GM19035 (cell line): ENCODE results near the gene BMS1.
"Not testable (repeated sequence)": the region's sequence is repeated elsewhere in the genome, so short reads cannot be mapped to it uniquely, and the experiment has no call there.

Experiments
- ATAC-seq: cut with Tn5 transposase; IDR thresholded peaks from one replicate; pipeline ENCODE4 v1.9.1; 2021; ENCODE audit not compliant: unreplicated experiment

The BMS1 gene

DNA sequence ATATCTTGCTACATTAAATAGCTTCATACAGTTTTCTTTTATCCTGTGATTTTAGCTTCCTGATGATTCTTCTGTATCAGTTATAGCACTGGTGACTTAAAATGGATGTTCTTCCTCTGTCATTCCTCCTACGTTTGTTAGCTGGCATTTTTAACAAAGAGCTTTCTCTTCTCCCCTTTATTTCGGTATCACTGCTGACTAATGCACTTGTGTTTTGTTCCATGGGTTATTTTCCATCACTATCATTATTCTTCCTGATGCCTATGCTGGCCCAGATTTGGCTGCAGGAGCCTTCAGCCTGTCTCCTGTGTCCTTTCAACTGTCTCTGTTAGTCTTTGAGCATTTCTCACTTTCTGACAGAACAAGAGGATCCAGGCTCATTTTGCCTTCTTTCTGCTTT lies 13.1 kb downstream of the BMS1 start:
- ATAC-seq = no peak

DNA sequence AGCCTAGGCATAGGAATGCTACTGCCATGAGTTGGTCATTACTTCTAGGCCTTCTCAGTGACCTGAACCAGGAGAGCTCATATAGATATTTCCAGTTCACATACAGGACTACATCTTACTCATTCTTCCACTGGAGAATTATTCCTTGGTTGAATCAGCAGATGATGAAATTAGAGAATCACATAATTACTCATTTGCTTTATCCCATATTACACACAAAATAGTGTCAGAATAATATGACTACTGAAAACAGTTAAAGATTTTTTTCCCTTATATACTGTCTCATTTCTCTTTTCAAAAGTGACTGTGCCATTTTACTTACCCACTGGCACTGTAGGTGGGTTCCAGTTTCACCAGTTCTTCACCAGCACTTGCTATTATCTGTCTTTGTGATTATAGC lies 18.5 kb downstream of the BMS1 start:
- no peak for ATAC-seq

DNA sequence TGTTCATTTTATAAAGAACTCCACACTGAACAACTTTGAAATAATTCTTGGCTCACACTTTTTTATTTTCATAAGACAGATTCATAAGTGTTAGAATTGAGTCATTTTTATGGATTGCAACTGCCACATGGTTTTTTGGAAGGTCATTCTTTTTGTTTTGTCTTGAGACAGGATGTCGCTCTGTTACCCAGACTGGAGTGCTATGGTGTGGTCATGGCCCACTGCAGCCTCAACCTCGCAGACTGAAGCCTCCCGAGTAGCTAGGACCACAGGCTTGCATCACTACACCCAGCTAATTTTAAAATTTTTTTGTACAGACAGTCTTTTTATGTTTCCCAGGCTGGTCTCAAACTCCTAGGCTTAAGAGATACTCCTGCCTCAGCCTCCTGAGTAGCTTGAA lies 20.3 kb downstream of the BMS1 start:
- no peak for ATAC-seq

DNA sequence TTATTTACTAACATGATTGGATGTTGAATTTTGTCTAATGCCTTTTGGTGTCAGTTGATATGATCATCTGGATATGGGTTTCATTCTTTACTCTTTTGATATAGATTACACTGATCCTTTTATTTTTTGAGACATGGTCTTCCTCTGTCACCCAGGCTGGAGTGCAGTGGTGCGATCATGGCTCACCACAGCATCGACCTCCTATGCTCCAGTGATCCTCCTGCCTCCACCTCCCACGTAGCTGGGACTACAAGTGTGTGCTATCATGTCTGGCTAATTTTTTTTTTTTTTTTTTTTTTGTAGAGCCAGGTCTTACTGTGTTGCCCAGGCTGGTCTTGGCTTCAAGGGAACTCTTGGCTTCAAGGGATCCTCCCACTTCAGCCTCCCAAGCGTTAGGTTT lies 27.1 kb downstream of the BMS1 start:
- ATAC-seq = no peak

DNA sequence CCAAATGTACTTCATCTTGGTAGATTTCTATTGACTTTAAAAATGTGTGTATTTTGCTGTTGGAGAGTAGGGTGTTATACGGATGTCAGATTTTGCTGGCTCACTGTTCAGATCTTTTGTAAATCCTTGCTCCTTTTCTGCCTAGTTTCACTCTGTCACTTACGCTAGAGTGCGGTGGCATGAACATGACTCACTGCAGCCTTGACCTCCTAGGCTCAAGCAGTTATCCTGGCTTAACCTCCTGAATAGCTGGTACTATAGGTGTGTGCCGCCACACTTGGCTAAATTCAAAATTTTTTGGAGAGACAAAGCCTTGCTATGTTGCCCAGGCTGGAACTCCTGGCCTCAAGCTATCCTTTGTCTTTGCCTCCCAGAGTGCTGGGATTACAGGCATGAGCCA lies 29.4 kb downstream of the BMS1 start:
- ATAC-seq = no peak

DNA sequence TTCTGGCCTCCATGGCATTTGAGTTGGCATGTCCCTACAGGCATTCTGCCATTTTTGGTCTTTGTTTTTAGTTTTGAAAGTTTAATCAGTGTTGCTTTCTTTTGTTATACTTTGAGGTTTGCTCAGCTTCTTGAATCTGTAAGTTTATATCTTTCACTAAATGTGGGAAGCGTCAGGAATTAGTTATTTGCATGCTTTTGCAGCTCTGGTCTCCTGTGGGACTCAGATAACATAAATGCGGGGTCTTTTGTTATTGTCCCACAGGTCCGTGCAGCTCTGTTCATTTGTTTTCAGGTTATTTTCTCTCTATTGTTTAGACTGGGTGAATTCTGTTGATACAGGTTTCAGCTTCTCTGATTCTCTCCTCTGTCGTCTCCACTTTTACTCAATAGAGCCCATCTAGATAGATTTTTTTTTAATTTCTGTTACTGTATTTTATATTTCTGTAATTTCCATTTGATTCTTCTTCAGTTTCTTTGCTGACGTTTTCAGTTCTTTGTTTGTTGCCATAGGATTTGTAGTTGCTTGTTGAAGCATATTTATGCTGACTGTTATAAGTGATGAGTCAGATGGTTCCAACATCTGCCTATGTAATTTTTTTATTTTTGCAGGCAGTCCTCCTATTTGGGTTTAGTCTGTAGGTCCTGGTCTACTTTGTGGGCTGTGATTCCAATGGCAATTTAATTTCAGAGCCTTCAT lies 31.5 kb downstream of the BMS1 start:
- not testable (repeated sequence) for ATAC-seq

DNA sequence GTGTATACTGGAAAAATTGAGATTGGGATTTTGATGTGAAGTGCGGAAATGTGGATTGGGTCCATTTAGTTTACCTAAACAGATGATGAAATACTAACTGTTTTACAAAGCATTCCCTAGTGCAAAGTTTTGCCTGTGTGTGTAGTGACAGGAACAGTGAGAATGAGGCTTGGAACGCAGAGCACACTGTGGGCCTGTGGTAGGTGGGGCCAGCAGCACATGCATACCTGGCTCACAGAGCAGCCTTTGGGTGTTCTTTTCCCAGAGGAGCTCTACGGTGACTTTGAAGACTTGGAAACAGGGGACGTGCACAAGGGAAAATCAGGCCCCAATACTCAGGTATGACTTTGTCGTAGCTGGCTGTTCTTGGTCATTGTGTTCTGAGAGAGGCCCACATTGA lies 33.7 kb downstream of the BMS1 start:
- ATAC-seq = not testable (repeated sequence)

DNA sequence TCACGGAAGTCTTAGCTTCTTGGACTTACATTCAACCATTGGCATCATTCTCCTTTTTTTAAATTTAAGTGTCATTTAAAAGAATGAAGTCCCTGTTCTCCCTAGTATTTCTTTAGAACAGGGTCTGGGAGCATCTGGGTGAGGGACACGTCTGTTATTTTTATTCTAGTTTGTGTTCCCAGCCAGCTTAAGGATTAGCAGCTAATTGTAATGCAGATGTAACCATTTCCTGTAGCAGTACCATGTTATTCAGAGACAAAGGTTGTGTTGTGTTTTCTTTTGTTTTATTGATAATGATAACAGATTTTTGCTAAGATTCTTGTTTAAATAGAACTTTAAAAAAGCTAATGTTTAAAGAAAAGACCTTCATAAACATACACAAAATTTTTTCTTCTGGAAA lies 34.3 kb downstream of the BMS1 start:
- ATAC-seq = no peak

DNA sequence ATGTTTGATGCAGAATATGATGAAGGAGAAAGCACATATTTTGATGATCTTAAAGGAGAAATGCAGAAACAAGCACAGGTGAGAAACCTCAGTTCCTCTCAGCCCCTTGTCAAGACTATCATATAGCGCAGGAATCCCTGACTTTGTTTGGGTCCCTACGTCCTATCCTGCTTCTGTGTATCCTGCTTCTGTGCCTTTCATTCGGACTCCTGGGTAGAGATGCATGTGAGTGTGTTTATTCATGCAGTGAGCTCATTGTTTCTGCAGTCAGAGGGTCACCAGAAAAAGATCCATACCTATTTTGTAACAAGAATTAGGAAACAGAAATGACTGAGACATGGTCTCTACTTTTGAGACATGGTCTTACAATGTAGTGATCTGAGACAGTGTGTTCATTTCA lies 34.8 kb downstream of the BMS1 start:
- ATAC-seq = not testable (repeated sequence)

DNA sequence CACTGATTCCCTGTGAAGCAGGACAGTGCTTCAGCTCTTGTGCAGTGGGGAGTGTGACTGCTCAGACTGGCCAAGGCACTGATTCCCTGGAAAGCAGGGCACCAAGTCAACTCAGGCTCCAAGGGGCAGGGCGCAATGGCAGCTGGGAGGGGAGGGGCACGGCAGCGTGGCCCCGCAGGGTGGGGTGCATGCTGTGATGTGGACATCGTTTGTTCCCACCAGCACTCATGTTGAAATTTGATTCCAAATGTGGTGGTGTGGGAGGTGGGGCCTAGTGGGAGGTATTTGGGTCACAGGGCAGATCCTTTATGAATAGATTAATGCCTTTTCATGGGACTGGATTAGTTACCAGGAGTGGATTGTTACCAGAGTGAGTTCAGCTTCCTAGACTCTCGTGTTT lies 44.2 kb downstream of the BMS1 start:
- not testable (repeated sequence) for ATAC-seq

DNA sequence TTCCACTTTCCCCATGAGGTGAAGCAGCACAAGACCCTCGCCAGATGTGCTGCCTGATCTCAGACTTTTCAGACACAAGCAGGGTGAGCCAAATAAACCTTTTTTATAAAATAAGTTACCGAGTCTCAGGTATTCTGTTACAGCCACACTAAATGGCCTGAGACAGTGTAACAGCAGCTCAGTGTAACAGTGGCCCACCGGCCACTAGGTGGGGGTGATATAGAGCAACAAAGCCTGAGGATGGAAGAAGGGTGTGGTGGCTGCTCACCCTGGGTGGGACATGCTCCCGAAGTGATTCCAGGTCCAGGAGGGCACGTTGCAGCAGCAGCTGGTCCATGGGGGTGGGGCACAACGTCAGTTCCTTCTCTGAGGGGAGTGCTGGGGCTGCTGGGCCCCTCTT lies 44.6 kb downstream of the BMS1 start:
- ATAC-seq = no peak

DNA sequence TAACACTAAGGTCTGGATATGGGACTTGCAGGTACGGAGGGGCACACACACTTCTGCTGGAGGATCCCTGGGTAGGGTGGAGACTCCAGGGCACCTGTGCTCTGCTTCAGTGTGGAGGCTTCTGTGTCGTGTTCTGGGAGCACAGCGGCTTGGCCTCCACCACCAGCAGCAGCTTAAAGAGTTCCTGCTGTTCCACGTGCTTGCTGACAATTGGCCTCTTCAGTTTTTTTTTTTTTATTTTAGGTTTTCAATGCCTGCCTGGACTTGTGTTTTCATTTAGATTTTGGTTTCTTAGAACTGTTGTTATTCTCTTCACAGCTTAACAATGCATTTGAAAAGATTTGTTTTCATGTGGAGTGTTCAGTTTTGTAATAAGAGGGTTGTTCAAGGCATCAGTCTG lies 45.8 kb downstream of the BMS1 start:
- ATAC-seq = not testable (repeated sequence)

DNA sequence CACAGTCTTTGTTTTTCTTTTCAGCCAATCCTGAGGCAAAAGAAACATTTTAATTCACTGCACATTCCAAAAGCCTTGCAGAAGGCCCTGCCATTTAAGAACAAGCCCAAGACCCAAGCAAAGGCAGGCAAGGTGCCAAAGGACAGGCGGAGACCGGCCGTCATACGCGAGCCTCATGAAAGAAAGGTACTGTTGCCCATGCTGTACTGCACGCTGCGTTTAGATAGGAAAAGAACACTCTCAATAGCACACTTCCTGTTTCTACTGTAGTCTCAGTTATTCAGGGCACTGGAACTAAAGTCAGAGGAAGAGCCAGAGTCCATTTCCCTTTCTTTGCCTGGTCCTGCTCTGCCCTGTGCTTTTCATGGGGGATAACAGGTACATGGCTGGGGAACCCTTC lies 47.6 kb downstream of the BMS1 start:
- ATAC-seq = no peak

DNA sequence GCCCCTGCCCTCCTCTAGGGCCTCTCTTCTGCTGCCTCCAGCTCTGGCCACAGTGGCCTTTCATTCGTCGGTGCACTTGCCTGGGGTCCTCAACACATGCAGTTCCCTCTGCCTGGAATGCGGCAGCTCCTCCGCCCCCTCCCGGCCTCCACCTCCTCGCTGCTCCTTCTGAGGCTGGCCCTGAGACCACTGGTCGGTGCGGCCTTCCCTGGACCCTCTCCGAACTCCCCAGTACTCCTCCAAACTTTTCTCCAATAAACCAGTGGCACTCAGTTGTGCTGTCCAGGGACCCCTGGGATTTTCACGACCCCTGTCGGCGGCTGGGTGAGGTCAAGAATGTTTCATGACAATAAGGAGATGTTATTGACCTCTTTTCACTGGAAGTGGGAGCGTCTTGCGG lies 53.5 kb downstream of the BMS1 start:
- ATAC-seq = no peak

DNA sequence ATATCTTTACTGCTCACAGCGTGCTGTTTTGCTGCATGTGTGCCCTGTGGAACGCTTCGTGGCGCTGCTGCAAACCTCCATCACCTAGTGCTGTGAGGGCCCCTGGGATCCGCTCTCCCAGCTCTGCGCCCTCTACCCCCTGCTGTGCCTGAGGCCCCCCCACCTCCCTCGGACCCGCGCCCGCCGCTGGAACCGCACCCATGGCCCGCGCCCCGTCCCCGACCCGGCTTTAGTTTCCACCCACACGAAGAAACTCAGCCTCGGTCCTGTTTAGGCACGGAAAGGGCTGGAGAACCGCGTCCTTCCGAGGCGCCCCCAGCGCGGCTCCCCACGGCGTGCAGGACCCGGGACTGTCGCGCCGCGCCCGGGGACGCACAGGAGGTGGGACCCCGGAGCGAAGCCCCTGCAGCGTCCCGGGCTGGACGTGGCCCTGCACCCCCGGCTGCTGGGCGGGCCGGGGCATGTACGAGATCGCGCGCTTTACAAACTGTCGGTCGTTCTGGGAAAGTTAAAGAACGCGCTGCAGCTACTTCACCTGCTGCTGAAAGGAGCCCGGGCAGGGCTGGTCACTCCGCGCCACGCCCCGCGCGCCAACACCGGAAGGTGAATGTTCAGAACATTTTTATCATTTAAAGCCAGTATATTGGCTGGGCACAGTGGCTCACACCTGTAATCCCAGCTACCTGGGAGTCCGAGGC lies 54.3 kb downstream of the BMS1 start:
- ATAC-seq = no peak

DNA sequence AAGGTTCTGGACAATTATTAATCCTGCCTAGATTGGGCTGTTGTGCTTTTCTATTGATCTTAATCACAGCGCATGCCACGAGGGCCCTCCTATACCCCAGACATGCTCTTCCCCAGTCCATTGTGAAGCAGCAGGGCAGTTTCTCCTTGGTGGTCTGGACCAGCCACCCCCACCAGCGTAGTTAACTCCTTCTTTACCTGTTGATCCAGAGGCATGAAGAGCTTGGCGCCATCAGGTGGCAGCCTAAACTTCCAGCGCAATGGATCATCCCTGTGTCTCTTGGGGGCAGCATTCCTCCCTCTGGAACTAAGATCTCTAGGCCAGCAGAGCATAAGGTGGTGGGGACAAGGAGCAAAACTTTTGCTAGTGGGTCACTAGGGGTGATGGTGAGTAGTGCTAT lies 62.2 kb downstream of the BMS1 start:
- ATAC-seq = not testable (repeated sequence)

DNA sequence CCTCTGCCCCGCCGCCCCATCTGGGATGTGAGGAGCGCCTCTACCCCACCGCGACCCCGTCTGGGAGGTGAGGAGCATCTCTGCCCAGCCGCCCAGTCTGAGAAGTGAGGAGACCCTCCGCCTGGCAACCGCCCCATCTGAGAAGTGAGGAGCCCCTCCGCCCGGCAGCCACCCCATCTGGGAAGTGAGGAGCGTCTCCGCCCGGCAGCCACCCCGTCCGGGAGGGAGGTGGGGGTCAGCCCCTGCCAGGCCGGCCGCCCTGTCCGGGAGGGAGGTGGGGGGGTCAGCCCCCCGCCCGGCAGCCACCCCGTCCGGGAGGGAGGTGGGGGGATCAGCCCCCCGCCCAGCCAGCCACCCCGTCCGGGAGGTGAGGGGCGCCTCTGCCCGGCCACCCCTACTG lies 64.7 kb downstream of the BMS1 start:
- not testable (repeated sequence) for ATAC-seq

DNA sequence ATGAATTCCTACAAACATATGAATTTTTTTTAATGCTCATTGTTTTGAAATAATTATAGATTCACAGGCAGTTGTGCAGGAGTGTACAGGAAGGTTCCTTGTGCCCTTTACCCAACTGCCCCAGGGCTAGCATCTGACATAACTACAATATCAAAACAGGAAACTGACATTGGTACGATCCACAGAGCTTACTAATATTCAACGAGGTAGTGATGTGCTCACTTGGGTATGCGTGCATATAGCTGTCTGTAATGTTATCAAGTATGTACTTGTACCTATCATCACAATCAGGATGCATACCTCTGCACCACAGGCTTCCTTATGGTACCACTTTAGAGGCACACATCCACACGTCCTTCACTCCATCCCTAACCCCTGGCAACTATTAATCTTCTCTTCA lies 68.3 kb downstream of the BMS1 start:
- ATAC-seq = no peak

DNA sequence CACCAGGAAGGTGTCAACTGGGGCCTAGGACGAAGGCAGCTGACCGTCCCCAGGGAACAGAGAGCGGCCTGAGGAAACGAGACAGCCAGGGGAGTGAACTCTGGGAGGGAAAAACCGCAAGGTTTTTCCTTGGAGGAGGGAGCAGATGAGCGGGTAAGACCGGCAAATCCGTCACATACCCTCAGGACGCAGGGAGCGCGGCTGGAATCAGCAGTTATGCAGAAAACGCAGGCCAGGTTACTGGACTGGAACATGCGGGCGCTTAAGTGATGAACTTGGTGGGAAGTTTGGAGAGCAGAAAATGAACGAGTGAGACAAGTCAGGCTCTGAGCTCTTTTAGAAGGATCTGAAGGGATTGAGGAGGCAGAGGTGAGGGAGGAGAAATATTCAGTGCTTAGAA lies 76.7 kb downstream of the BMS1 start:
- no peak for ATAC-seq

DNA sequence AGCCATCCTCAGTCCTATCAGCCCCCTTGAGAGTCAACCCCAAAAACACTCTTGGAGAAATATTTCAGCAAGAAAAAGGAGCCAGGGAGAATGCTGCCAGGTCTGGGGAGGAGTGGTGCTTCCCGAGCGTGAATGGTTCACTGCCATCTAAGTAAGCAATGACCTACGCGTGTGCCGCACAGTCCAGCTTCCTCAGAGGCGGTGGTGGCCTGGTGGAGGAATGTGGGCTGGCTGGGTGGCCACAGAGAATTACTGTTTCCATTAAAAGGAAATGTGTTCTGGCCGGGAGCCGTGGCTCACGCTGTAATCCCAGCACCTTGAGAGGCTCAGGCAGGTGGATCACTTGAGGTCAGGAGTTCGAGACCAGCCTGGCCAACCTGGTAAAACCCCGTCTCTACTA lies 77.4 kb downstream of the BMS1 start:
- not testable (repeated sequence) for ATAC-seq

DNA sequence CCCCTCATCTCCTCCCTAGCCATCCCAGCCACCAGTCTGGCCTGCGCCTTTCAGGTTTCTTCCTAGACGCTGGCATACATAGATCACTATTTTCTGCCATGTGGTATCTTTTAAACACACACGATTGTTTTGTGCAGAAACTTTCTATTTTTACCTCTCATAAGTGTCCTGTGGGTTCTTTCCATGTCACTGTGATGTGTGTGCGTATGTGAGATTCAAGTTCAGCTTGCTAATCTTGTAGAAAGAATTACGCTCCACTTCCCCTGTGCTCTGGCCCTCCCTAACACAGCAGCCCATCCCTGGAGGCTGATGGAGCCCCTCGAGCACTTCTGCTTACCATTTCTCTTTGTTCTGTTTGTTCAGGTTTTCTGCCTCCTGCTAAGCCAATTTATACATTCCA lies 80.2 kb downstream of the BMS1 start:
- not testable (repeated sequence) for ATAC-seq

DNA sequence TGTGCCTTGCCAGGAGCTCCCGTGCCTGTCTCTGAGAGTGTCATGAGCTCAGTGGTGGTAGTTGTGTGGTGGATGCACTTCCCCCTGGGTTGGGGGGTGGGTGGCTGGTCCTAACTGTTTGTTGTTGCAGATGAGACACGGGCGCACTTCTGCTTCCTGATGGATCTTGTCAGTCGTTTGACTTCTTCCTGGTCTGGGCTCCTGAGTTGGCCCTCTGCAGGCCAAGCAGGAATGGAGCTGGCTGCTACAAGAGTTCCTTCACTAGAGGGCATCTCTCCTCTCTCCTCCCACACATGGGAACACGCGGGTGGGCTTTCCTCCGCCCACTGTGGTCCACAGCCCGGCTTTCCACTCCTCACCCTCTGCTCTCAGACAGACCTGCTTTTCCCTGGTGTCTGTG lies 82.0 kb downstream of the BMS1 start:
- no peak for ATAC-seq

DNA sequence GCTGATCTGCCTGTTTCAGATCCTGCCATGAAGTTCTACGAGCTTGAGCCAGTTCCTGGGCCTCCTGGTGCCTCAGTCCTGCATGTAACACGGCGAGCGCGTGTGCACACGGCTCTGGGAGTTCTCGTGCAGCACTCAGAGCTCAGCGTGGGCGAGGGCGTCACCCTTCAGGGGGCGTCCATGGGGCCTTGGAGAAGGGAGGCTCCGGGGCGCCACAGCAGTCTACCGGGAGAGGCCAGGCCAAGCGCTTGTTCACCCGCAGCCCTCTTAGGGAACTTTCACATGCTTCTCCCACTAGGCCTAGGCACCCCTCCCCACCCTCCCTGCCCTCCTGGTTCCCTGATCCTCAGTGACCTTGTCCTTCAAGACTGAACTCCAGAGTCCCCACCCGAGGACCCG lies 83.1 kb downstream of the BMS1 start:
- ATAC-seq = no peak
